NCI-H2227 (cell line): ENCODE results near the gene ITPRIPL1.
A peak's percentile ranks its signal among the peaks of the same experiment; 100 is the strongest.

Source experiments
- DNase-seq: peaks from one replicate; lab custom pipeline; 2025; ENCODE audit not compliant: unreplicated experiment; lab: John Stamatoyannopoulos, UW

ITPRIPL1 gene

GRCh38 chr2:96320728-96321622 is 4.1 kb upstream of the ITPRIPL1 start:
- DNase-seq, result peak; percentile 77

- DNase-seq, result no peak
Measured at GRCh38 chr2:96323849-96324248, 1.3 kb upstream of the ITPRIPL1 start.

- no peak for DNase-seq
Measured at GRCh38 chr2:96324721-96325040, 436 bp upstream of the ITPRIPL1 start.

GRCh38 chr2:96325884-96326255 is 753 bp downstream of the ITPRIPL1 start:
- no peak for DNase-seq

GRCh38 chr2:96326564-96326963 is 1.4 kb downstream of the ITPRIPL1 start:
- no peak for DNase-seq

GRCh38 chr2:96326990-96327820 is 2.1 kb downstream of the ITPRIPL1 start:
- DNase-seq, result no peak

- peak; percentile 85 for DNase-seq
Measured at GRCh38 chr2:96329456-96329855, 4.3 kb downstream of the ITPRIPL1 start.

GRCh38 chr2:96329874-96330273 is 4.8 kb downstream of the ITPRIPL1 start:
- DNase-seq, result no peak

GRCh38 chr2:96330407-96330806 is 5.3 kb downstream of the ITPRIPL1 start:
- DNase-seq, result no peak

- no peak for DNase-seq
Measured at GRCh38 chr2:96333708-96334107, 8.6 kb downstream of the ITPRIPL1 start.

- DNase-seq, result no peak
Measured at GRCh38 chr2:96336104-96336775, 11.1 kb downstream of the ITPRIPL1 start.

GRCh38 chr2:96336873-96337272 is 11.8 kb downstream of the ITPRIPL1 start:
- DNase-seq, result no peak

- no peak for DNase-seq
Measured at GRCh38 chr2:96340493-96341414, 15.6 kb downstream of the ITPRIPL1 start.

GRCh38 chr2:96341641-96342040 is 16.5 kb downstream of the ITPRIPL1 start:
- DNase-seq, result no peak

- no peak for DNase-seq
Measured at GRCh38 chr2:96342085-96342484, 17.0 kb downstream of the ITPRIPL1 start.

- DNase-seq, result no peak
Measured at GRCh38 chr2:96344011-96344410, 18.9 kb downstream of the ITPRIPL1 start.

GRCh38 chr2:96345438-96345837 is 20.3 kb downstream of the ITPRIPL1 start:
- no peak for DNase-seq

- DNase-seq, result no peak
Measured at GRCh38 chr2:96345868-96346462, 20.8 kb downstream of the ITPRIPL1 start.

- no peak for DNase-seq
Measured at GRCh38 chr2:96347395-96347794, 22.3 kb downstream of the ITPRIPL1 start.

- peak; percentile 91 for DNase-seq
Measured at GRCh38 chr2:96353032-96353561, 28.0 kb downstream of the ITPRIPL1 start.
